ENCODE results near the gene SPDYC. TPM values are rescaled to one million over a fixed set of nuclear protein-coding genes. Genes with fewer than 3 reads are reported as not detected.

Gene SPDYC
- total and polyA plus RNA-seq, 9 of the 15 experiments (the other 6 are each of a cell fraction or from before 2014, with no cell fraction given), result 4.4 to 18.8 (median 9.2) TPM

GRCh38 chr11:65121865-65122696 lies 48.0 kb upstream of the SPDYC start, which contains the start of the genes FAU and MRPL49 (continued):
- TF ChIP-seq KLF13 (tag; IDR thresholded peaks at IDR 0.05; ENCODE audit: borderline replicate concordance, low read depth) (no peak), SMC3 (conservative IDR thresholded peaks at IDR 0.05; ENCODE audit: insufficient read depth, low read depth, low read length) (no peak), BRD9 (IDR thresholded peaks at IDR 0.05; ENCODE audit: low read depth, partially characterized antibody) (no peak), KLF10 (CRISPR knock-in tag; IDR thresholded peaks at IDR 0.05) (no peak), KAT8 (IDR thresholded peaks at IDR 0.05; ENCODE audit: low read depth) (no peak), CEBPB (tag; IDR thresholded peaks at IDR 0.05) (no peak), MEF2D (tag; conservative IDR thresholded peaks at IDR 0.05; ENCODE audit: low read depth) (no peak), CREM (IDR thresholded peaks at IDR 0.05; ENCODE audit: low read depth) (peak; percentile 99), ZNF253 (CRISPR knock-in tag; conservative IDR thresholded peaks at IDR 0.05) (no peak), EHMT2 (IDR thresholded peaks at IDR 0.05) (no peak), ARID3A (IDR thresholded peaks at IDR 0.05; ENCODE audit: borderline replicate concordance, low read depth, low read length) (no peak), ZBTB7A (IDR thresholded peaks at IDR 0.05; ENCODE audit: borderline replicate concordance, control insufficient read depth, low read depth, low read length) (peak; percentile 58; the same call in 1 of the 2 replicates), MYC (IDR thresholded peaks at IDR 0.05; ENCODE audit: low read depth, low read length) (peak; percentile 91), MYC (CRISPR knock-in tag; IDR thresholded peaks at IDR 0.05; ENCODE audit: borderline replicate concordance, low read depth) (no peak; the same call in none of the 2 replicates), ZC3H4 (CRISPR knock-in tag; IDR thresholded peaks at IDR 0.05; ENCODE audit: borderline replicate concordance) (no peak; the same call in 1 of the 2 replicates), CAMTA2 (CRISPR knock-in tag; conservative IDR thresholded peaks at IDR 0.05) (no peak), BMI1 (IDR thresholded peaks at IDR 0.05; ENCODE audit: low read length) (no peak)
- TF ChIP-seq, protein P1, sequence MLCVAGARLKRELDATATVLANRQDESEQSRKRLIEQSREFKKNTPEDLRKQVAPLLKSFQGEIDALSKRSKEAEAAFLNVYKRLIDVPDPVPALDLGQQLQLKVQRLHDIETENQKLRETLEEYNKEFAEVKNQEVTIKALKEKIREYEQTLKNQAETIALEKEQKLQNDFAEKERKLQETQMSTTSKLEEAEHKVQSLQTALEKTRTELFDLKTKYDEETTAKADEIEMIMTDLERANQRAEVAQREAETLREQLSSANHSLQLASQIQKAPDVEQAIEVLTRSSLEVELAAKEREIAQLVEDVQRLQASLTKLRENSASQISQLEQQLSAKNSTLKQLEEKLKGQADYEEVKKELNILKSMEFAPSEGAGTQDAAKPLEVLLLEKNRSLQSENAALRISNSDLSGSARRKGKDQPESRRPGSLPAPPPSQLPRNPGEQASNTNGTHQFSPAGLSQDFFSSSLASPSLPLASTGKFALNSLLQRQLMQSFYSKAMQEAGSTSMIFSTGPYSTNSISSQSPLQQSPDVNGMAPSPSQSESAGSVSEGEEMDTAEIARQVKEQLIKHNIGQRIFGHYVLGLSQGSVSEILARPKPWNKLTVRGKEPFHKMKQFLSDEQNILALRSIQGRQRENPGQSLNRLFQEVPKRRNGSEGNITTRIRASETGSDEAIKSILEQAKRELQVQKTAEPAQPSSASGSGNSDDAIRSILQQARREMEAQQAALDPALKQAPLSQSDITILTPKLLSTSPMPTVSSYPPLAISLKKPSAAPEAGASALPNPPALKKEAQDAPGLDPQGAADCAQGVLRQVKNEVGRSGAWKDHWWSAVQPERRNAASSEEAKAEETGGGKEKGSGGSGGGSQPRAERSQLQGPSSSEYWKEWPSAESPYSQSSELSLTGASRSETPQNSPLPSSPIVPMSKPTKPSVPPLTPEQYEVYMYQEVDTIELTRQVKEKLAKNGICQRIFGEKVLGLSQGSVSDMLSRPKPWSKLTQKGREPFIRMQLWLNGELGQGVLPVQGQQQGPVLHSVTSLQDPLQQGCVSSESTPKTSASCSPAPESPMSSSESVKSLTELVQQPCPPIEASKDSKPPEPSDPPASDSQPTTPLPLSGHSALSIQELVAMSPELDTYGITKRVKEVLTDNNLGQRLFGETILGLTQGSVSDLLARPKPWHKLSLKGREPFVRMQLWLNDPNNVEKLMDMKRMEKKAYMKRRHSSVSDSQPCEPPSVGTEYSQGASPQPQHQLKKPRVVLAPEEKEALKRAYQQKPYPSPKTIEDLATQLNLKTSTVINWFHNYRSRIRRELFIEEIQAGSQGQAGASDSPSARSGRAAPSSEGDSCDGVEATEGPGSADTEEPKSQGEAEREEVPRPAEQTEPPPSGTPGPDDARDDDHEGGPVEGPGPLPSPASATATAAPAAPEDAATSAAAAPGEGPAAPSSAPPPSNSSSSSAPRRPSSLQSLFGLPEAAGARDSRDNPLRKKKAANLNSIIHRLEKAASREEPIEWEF (CRISPR knock-in tag; IDR thresholded peaks at IDR 0.05), result no peak
- TF ChIP-seq, protein P2, sequence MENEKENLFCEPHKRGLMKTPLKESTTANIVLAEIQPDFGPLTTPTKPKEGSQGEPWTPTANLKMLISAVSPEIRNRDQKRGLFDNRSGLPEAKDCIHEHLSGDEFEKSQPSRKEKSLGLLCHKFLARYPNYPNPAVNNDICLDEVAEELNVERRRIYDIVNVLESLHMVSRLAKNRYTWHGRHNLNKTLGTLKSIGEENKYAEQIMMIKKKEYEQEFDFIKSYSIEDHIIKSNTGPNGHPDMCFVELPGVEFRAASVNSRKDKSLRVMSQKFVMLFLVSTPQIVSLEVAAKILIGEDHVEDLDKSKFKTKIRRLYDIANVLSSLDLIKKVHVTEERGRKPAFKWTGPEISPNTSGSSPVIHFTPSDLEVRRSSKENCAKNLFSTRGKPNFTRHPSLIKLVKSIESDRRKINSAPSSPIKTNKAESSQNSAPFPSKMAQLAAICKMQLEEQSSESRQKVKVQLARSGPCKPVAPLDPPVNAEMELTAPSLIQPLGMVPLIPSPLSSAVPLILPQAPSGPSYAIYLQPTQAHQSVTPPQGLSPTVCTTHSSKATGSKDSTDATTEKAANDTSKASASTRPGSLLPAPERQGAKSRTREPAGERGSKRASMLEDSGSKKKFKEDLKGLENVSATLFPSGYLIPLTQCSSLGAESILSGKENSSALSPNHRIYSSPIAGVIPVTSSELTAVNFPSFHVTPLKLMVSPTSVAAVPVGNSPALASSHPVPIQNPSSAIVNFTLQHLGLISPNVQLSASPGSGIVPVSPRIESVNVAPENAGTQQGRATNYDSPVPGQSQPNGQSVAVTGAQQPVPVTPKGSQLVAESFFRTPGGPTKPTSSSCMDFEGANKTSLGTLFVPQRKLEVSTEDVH (IDR thresholded peaks at IDR 0.05; ENCODE audit: low read depth, partially characterized antibody), result peak; percentile 78
